GM12878 (cell line): ENCODE data around the gene MXI1. TPM values are rescaled to one million over a fixed set of nuclear protein-coding genes. Genes with fewer than 3 reads are reported as not detected.

ENCODE experiments used
- CHD4 ChIP-seq: fragments of 200-600 bp; sonication (generic); IDR thresholded peaks from 2 replicates; pipeline ENCODE4 v1.6.1; 2016; ENCODE audit warnings: mild to moderate bottlenecking
- DPF2 ChIP-seq: fragments of 450-650 bp; IDR thresholded peaks from 2 replicates; pipeline ENCODE4 v1.6.1; 2017; ENCODE audit warnings: mild to moderate bottlenecking
- EED ChIP-seq: sonication (generic); IDR thresholded peaks from 2 replicates; pipeline ENCODE4 v1.6.1; 2016; ENCODE audit warnings: antibody characterized with exemption, low read depth
- HCFC1 ChIP-seq: fragments of 150-350 bp; IDR thresholded peaks from 2 replicates; pipeline ENCODE4 v1.6.1; 2014; ENCODE audit warnings: low read length
- HDAC6 ChIP-seq: fragments of 200-600 bp; sonication (generic); IDR thresholded peaks from one replicate; pipeline ENCODE4 v1.8.0; 2017; ENCODE audit warnings: antibody characterized with exemption; ENCODE audit not compliant: unreplicated experiment
- IRF5 ChIP-seq: fragments of 450-650 bp; IDR thresholded peaks from 2 replicates; pipeline ENCODE4 v1.6.1; 2017; ENCODE audit warnings: borderline replicate concordance
- MLLT1 ChIP-seq: fragments of 450-650 bp; IDR thresholded peaks from 2 replicates; pipeline ENCODE4 v1.6.1; 2016; ENCODE audit warnings: mild to moderate bottlenecking
- NFIC ChIP-seq: IDR thresholded peaks from 2 replicates; pipeline ENCODE4 v1.6.1; 2012; ENCODE audit warnings: low read depth, mild to moderate bottlenecking, inconsistent platforms, low read length, moderate library complexity
- NFYB ChIP-seq: IDR thresholded peaks from 2 replicates; pipeline ENCODE4 v1.6.1; 2011; ENCODE audit warnings: low read depth, mild to moderate bottlenecking, low read length, improper control_type of control experiment, moderate library complexity; ENCODE audit not compliant: insufficient read depth
- RCOR1 ChIP-seq: conservative IDR thresholded peaks from 2 replicates; pipeline ENCODE4 v1.6.1; 2012; ENCODE audit warnings: low read depth, low read length, improper control_type of control experiment
- SP1 ChIP-seq: IDR thresholded peaks from one replicate; pipeline ENCODE4 v1.6.1; 2011; ENCODE audit warnings: low read depth, low read length
- SUPT20H ChIP-seq: IDR thresholded peaks from 2 replicates; pipeline ENCODE4 v1.6.1; 2011; ENCODE audit warnings: low read depth, mild to moderate bottlenecking, low read length, moderate library complexity, borderline replicate concordance; ENCODE audit not compliant: control insufficient read depth
- USF2 ChIP-seq: IDR thresholded peaks from 2 replicates; pipeline ENCODE4 v1.6.1; 2011; ENCODE audit warnings: low read depth, low read length, improper control_type of control experiment, borderline replicate concordance
- ZBTB11 ChIP-seq: fragments of 450-650 bp; formaldehyde crosslinking; IDR thresholded peaks from 2 replicates; pipeline ENCODE4 v1.5.0; 2022; ENCODE audit warnings: mild to moderate bottlenecking, missing genetic modification characterization
- ZSCAN29 ChIP-seq: fragments of 450-650 bp; IDR thresholded peaks from 2 replicates; pipeline ENCODE4 v1.6.1; 2017; ENCODE audit warnings: mild to moderate bottlenecking, moderate library complexity
- polyA plus RNA-seq, 11 experiments: library from polyadenylated mRNA; depleted of rRNA in 4 of 11; unstranded in 6 of 11; stranded (reverse) in 5 of 11; fragments of >200 nt; fragmentation: Nextera tagmentation in 4 of 11; fragmentation: Illumina TruSeq in 1 of 11; extraction: Ambion mirVana in 4 of 11; extraction: Trizol in 1 of 11; gene quantifications; 1 replicate in 1 of 11; 2 replicates in 10 of 11; pipeline versions ENCODE4 v1.2.1 to v1.2.3, GENCODE V29; 2011 to 2016; ENCODE audit warnings: inconsistent platforms in 2 of 11, missing spikeins in 2 of 11, low read depth in 1 of 11
- total RNA-seq, 4 experiments: library from RNA; depleted of rRNA in 3 of 4; stranded (reverse); fragments of >200 nt in 3 of 4; fragmentation: Illumina TruSeq in 1 of 4; extraction: Trizol in 1 of 4; gene quantifications; 2 replicates each; pipeline versions ENCODE4 v1.2.1 to v1.2.3, GENCODE V29; 2013 to 2021

Gene MXI1
- total and polyA plus RNA-seq, 10 of the 15 experiments (the other 5 are each of a cell fraction or from before 2014, with no cell fraction given) = 0.23 to 8.0 (median 0.41) TPM

- no peak for TF ChIP-seq MLLT1
- no peak for TF ChIP-seq SUPT20H
- TF ChIP-seq USF2 = peak; percentile 80
- TF ChIP-seq RCOR1 = peak; percentile 64; the same call in 1 of the 2 replicates
- TF ChIP-seq SP1 = peak; percentile 37
- no peak; the same call in 1 of the 2 replicates for TF ChIP-seq NFIC
- TF ChIP-seq ZSCAN29 = no peak
- peak; percentile 85 for TF ChIP-seq IRF5
- no peak for TF ChIP-seq DPF2
- TF ChIP-seq ZBTB11 (CRISPR knock-in tag) = no peak
- peak; percentile 76; the same call in 1 of the 2 replicates for TF ChIP-seq NFYB
- peak; percentile 90 for TF ChIP-seq EED
- TF ChIP-seq CHD4 = no peak
- no peak for TF ChIP-seq HDAC6
- TF ChIP-seq HCFC1 = peak; percentile 34; the same call in 1 of the 2 replicates
These were observed 97.5 kb downstream of the MXI1 start, which contains the start of gene SMNDC1 (continued) for GRCh38 chr10:110304780-110305421.
